Measurements from ENCODE around the gene CTDSPL.

GRCh38 chr3:37996785-37997301, 135.2 kb downstream of the CTDSPL start:
- TF ChIP-seq, protein P1, sequence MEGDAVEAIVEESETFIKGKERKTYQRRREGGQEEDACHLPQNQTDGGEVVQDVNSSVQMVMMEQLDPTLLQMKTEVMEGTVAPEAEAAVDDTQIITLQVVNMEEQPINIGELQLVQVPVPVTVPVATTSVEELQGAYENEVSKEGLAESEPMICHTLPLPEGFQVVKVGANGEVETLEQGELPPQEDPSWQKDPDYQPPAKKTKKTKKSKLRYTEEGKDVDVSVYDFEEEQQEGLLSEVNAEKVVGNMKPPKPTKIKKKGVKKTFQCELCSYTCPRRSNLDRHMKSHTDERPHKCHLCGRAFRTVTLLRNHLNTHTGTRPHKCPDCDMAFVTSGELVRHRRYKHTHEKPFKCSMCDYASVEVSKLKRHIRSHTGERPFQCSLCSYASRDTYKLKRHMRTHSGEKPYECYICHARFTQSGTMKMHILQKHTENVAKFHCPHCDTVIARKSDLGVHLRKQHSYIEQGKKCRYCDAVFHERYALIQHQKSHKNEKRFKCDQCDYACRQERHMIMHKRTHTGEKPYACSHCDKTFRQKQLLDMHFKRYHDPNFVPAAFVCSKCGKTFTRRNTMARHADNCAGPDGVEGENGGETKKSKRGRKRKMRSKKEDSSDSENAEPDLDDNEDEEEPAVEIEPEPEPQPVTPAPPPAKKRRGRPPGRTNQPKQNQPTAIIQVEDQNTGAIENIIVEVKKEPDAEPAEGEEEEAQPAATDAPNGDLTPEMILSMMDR (IDR thresholded peaks at IDR 0.05), result peak; percentile 85 to 92 (median 88)
- TF ChIP-seq POLR2A (IDR thresholded peaks at IDR 0.05), result no peak

All from prostate gland (tissue), 2 donors.